Neural cell (in vitro differentiated cells): ENCODE measurements around the gene TMEM30B. TPM values are rescaled to one million over a fixed set of nuclear protein-coding genes. Genes with fewer than 3 reads are reported as not detected.

Source experiments
- H2AFZ ChIP-seq: fragments of 200-600, 300-800 bp; sonication (generic), shearing (Covaris generic); 2 replicates; pipeline ENCODE4 v1.6.0; 2014; ENCODE audit warnings: low read depth, mild to moderate bottlenecking, antibody characterized with exemption, low read length, moderate library complexity
- H3F3A ChIP-seq: fragments of 200-600 bp; shearing (Covaris generic); 2 replicates; pipeline ENCODE4 v1.6.1; 2016; ENCODE audit warnings: mild to moderate bottlenecking, moderate library complexity, mixed read lengths, antibody characterized with exemption, low read length; ENCODE audit not compliant: insufficient read depth, poor library complexity, severe bottlenecking
- H3K27ac ChIP-seq: fragments of 200-600, 300-800 bp; sonication (generic), shearing (Covaris generic); 2 replicates; pipeline ENCODE4 v1.5.1; 2014; ENCODE audit warnings: mild to moderate bottlenecking, low read length, moderate library complexity
- H3K27me3 ChIP-seq: fragments of 300-800, 200-600 bp; sonication (generic), shearing (Covaris generic); 2 replicates; pipeline ENCODE4 v1.6.0; 2014; ENCODE audit warnings: mild to moderate bottlenecking, low read depth, low read length, moderate library complexity; ENCODE audit not compliant: insufficient read depth
- H3K36me3 ChIP-seq: fragments of 300-800, 200-600 bp; sonication (generic), shearing (Covaris generic); 2 replicates; pipeline ENCODE4 v1.5.1; 2014; ENCODE audit warnings: mild to moderate bottlenecking, antibody characterized with exemption, low read length, moderate library complexity; ENCODE audit not compliant: insufficient read depth
- H3K4me2 ChIP-seq: fragments of 300-800, 200-600 bp; sonication (generic), shearing (Covaris generic); 2 replicates; pipeline ENCODE4 v1.6.0; 2014; ENCODE audit warnings: mild to moderate bottlenecking, low read length
- H3K4me3 ChIP-seq: fragments of 300-800, 200-600 bp; sonication (generic), shearing (Covaris generic); 2 replicates; pipeline ENCODE4 v1.5.1; 2014; ENCODE audit warnings: mild to moderate bottlenecking, low read length, moderate library complexity
- H3K79me2 ChIP-seq: fragments of 200-600 bp; shearing (Covaris generic); replicated peaks from 2 replicates; pipeline ENCODE4 v1.6.0; 2014; ENCODE audit warnings: mild to moderate bottlenecking, low read length, moderate library complexity; ENCODE audit not compliant: insufficient read depth
- H3K9ac ChIP-seq: fragments of 300-800, 200-600 bp; sonication (generic), shearing (Covaris generic); 2 replicates; pipeline ENCODE4 v1.6.1; 2016; ENCODE audit warnings: mild to moderate bottlenecking, low read length, mixed read lengths
- H3K9me2 ChIP-seq: fragments of 200-600 bp; shearing (Covaris generic); 2 replicates; pipeline ENCODE4 v1.6.1; 2016; ENCODE audit warnings: mild to moderate bottlenecking, low read length, mixed read lengths; ENCODE audit not compliant: insufficient read depth
- H3K9me3 ChIP-seq: fragments of 200-600, 300-800 bp; sonication (generic), shearing (Covaris generic); 2 replicates; pipeline ENCODE4 v1.6.1; 2016; ENCODE audit warnings: mild to moderate bottlenecking, mixed run types, low read length, moderate library complexity, mixed read lengths
- H4K20me1 ChIP-seq: fragments of 200-600 bp; shearing (Covaris generic); 2 replicates; pipeline ENCODE4 v1.6.1; 2016; ENCODE audit warnings: mild to moderate bottlenecking, mixed run types; ENCODE audit not compliant: insufficient read depth
- CTCF ChIP-seq: fragments of 450-650 bp; IDR thresholded peaks from 2 replicates; pipeline ENCODE4 v1.5.1; 2014; ENCODE audit warnings: antibody characterized with exemption, mild to moderate bottlenecking, moderate library complexity; ENCODE audit not compliant: poor library complexity, severe bottlenecking
- EP300 ChIP-seq: fragments of 450-650 bp; conservative IDR thresholded peaks from 2 replicates; pipeline ENCODE4 v1.6.1; 2014; ENCODE audit warnings: antibody characterized with exemption, mild to moderate bottlenecking, moderate library complexity; ENCODE audit not compliant: poor library complexity, severe bottlenecking
- EZH2 ChIP-seq: fragments of 200-600, 300-800 bp; shearing (Covaris generic), sonication (generic); IDR thresholded peaks from 2 replicates; pipeline ENCODE4 v1.6.1; 2014; ENCODE audit warnings: antibody characterized with exemption, low read length, borderline replicate concordance, mild to moderate bottlenecking; ENCODE audit not compliant: insufficient read depth, poor library complexity, severe bottlenecking
- MXI1 ChIP-seq: fragments of 450-650 bp; conservative IDR thresholded peaks from 2 replicates; pipeline ENCODE4 v1.6.1; 2014; ENCODE audit warnings: antibody characterized with exemption, mild to moderate bottlenecking; ENCODE audit not compliant: poor library complexity, severe bottlenecking
- POLR2AphosphoS5 ChIP-seq: IDR thresholded peaks from 2 replicates; pipeline ENCODE4 v1.6.1; 2012
- RAD21 ChIP-seq: fragments of 450-650 bp; conservative IDR thresholded peaks from 2 replicates; pipeline ENCODE4 v1.6.1; 2014; ENCODE audit warnings: antibody characterized with exemption, mild to moderate bottlenecking, moderate library complexity
- REST ChIP-seq: IDR thresholded peaks from 2 replicates; pipeline ENCODE4 v1.6.1; 2012; ENCODE audit warnings: borderline replicate concordance
- SMC3 ChIP-seq: fragments of 450-650 bp; conservative IDR thresholded peaks from 2 replicates; pipeline ENCODE4 v1.6.1; 2014; ENCODE audit warnings: antibody characterized with exemption, mild to moderate bottlenecking, moderate library complexity; ENCODE audit not compliant: poor library complexity
- TAF1 ChIP-seq: IDR thresholded peaks from 2 replicates; pipeline ENCODE4 v1.6.1; 2012; ENCODE audit warnings: low read depth
- polyA plus RNA-seq: library from polyadenylated mRNA; depleted of rRNA; stranded (reverse); fragments of >200 nt; gene quantifications from 2 replicates; pipeline ENCODE4 v1.2.3, GENCODE V29; 2014

Gene TMEM30B
- polyA plus RNA-seq, 1 donor from 2014 or later, result 0.28 TPM

GRCh38 chr14:61325166-61325565, 44.0 kb upstream of the TMEM30B start:
- no peaks in the 10 kb centered on the region for H3K9me3 ChIP-seq
- no peak overlapping the region for H3K4me3 ChIP-seq
- H3K4me2 ChIP-seq, result no peak overlapping the region
- no peak overlapping the region for H3K9ac ChIP-seq
- TF ChIP-seq EP300 (no peak), SMC3 (no peak), TAF1 (no peak), EZH2 (no peak), REST (no peak), MXI1 (no peak), CTCF (no peak), POLR2AphosphoS5 (no peak), RAD21 (no peak)
- H3K79me2 ChIP-seq, result no peaks in the 10 kb centered on the region
- no peaks in the 10 kb centered on the region for H3F3A ChIP-seq
- no peak overlapping the region for H3K27ac ChIP-seq
- no peaks in the 10 kb centered on the region for H3K36me3 ChIP-seq
- H4K20me1 ChIP-seq, result no peaks in the 10 kb centered on the region
- peaks cover 45% of the 10 kb centered on the region for H3K27me3 ChIP-seq
- no peaks in the 10 kb centered on the region for H3K9me2 ChIP-seq
- no peak overlapping the region for H2AFZ ChIP-seq

GRCh38 chr14:61323970-61324369, 42.8 kb upstream of the TMEM30B start:
- TF ChIP-seq CTCF (no peak), MXI1 (no peak), SMC3 (no peak), RAD21 (no peak), TAF1 (no peak), REST (no peak), EP300 (no peak), EZH2 (no peak), POLR2AphosphoS5 (no peak)
- Histone ChIP-seq H3F3A (no peaks in the 10 kb centered on the region), H3K9me2 (no peaks in the 10 kb centered on the region), H3K27ac (no peak overlapping the region), H3K9me3 (no peaks in the 10 kb centered on the region), H3K27me3 (peaks cover 45% of the 10 kb centered on the region), H3K4me2 (no peak overlapping the region), H2AFZ (no peak overlapping the region), H3K9ac (no peak overlapping the region), H4K20me1 (no peaks in the 10 kb centered on the region), H3K79me2 (no peaks in the 10 kb centered on the region), H3K4me3 (no peak overlapping the region), H3K36me3 (no peaks in the 10 kb centered on the region)
